ENCODE results near the gene THSD4.

DNA sequence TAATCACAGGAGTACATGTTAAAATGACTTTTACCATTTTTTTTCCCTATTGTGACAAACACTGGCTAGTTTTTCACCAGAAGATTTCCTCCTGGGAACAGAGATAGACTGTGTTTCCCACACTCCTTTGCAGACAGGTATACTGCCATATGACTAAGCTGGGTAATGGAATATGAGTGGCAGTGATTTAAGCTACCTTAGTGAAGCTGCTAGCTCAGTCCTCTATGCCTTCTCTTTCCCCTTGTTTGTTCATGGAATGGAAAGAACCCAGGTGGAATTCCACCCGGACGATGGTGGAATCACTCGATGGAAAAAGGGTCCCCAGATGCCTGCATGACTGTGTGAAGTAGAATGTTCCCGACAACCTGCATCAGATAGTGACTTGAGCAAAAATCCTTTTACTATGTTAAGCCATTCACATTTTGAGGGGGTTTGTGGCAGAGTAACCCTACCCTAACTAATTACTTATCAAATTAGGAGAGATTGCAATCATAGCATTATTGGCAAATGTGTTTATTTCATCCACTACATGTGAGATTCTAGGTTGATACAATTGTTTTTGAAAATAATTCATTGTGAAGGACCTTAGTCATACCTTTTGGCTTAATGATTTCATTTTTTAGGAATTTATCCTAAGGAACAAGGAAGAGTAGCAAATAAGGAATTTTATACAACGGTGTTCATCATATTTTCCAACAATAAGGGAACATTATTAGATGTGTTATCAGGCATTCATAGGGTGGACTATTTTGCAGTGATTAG, 16.5 kb downstream of the THSD4 start:
- TF ChIP-seq CTCF (IDR thresholded peaks at IDR 0.05) (no peak), KDM5A (IDR thresholded peaks at IDR 0.05) (no peak), PBX3 (IDR thresholded peaks at IDR 0.05) (no peak), NR3C1 (IDR thresholded peaks at IDR 0.05) (no peak), RAD21 (conservative IDR thresholded peaks at IDR 0.05 in 1 of 2, IDR thresholded peaks at IDR 0.05 in 1 of 2) (no peak), CHD2 (IDR thresholded peaks at IDR 0.05; ENCODE audit: low read length, partially characterized antibody) (no peak)

All from A549 (cell line).